ENCODE data around the gene SLC35F3. TPM values are rescaled to one million over a fixed set of nuclear protein-coding genes. Genes with fewer than 3 reads are reported as not detected.

The SLC35F3 gene
- total and polyA plus RNA-seq, 9 of the 15 experiments (the other 6 are each of a cell fraction or from before 2014, with no cell fraction given): 0.04 to 0.07 (median 0.04) TPM; not detected in 6

- TF ChIP-seq, protein P1, sequence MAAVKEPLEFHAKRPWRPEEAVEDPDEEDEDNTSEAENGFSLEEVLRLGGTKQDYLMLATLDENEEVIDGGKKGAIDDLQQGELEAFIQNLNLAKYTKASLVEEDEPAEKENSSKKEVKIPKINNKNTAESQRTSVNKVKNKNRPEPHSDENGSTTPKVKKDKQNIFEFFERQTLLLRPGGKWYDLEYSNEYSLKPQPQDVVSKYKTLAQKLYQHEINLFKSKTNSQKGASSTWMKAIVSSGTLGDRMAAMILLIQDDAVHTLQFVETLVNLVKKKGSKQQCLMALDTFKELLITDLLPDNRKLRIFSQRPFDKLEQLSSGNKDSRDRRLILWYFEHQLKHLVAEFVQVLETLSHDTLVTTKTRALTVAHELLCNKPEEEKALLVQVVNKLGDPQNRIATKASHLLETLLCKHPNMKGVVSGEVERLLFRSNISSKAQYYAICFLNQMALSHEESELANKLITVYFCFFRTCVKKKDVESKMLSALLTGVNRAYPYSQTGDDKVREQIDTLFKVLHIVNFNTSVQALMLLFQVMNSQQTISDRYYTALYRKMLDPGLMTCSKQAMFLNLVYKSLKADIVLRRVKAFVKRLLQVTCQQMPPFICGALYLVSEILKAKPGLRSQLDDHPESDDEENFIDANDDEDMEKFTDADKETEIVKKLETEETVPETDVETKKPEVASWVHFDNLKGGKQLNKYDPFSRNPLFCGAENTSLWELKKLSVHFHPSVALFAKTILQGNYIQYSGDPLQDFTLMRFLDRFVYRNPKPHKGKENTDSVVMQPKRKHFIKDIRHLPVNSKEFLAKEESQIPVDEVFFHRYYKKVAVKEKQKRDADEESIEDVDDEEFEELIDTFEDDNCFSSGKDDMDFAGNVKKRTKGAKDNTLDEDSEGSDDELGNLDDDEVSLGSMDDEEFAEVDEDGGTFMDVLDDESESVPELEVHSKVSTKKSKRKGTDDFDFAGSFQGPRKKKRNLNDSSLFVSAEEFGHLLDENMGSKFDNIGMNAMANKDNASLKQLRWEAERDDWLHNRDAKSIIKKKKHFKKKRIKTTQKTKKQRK (IDR thresholded peaks at IDR 0.05; ENCODE audit: borderline replicate concordance, low read depth, low read length): no peak
Measured at GRCh38 chr1:234226819-234227165, 322.3 kb downstream of the SLC35F3 start (continued).

DNA sequence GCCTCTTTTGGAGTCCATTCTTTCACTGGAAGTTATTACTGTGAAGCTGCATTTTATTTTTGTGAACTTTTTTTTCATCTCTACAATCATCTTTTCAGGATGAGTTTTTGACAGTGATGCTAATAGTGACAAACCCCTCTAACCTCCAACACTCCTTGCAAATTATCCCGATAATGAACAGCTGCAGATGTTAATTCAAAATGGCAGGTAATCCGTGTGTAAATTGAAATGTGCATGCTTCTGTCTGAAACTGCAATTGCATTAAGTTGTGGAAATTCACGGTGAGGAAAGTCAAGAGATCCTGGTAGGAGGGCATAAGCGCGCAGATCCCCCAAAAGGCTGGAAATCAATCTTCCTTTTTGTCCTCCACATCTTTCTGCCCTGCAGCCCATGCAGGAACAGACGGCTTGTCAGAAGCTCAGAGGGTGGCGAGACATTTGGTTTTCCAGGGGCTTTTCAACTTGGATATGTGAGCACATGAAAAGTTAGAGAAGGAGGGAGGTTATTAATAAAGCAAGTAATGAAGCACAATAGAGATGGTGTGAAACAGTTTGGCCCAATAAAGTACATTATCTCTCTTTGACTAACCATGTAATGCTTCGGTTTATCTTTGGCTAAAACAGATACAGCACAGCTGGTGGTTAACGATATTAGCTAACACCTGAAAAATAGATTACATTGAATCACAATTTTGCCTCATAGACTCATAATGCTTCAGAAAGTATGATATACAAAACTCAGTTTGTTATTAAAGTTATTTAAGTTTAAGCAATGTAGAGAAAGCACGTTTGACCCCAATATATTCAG, 325.3 kb downstream of the SLC35F3 start:
- no peak for FAIRE-seq
- Histone ChIP-seq H3K4me1 (replicated peaks in 1 of 2; ENCODE audit: control insufficient read depth in 2 of 2, insufficient read depth in 2 of 2, low read length in 2 of 2) (peaks cover 0 to 10% of the 10 kb centered on the region in 2 experiments; a peak in 3 of 5 replicates), H3K9me1 (ENCODE audit: control insufficient read depth, insufficient read depth, low read length) (no peaks in the 10 kb centered on the region), H2AFZ (ENCODE audit: low read depth, low read length) (no peak overlapping the region), H4K20me1 (replicated peaks; ENCODE audit: control insufficient read depth, insufficient read depth, low read length) (0 out of 2 replicates have a peak, but pooled peaks cover 4% of the 10 kb centered on the region), H3K9me3 (replicated peaks; ENCODE audit: control insufficient read depth, insufficient read depth, low read depth, low read length) (no peaks in the 10 kb centered on the region), H3K4me3 (no peak overlapping the region), H3K79me2 (ENCODE audit: control insufficient read depth, insufficient read depth, low read length) (no peaks in the 10 kb centered on the region), H3K9ac (ENCODE audit: insufficient read depth in 1 of 2, low read depth in 2 of 2, low read length in 2 of 2) (no peak overlapping the region), H3K27ac (ENCODE audit: extremely low read depth, low read depth, low read length) (no peak overlapping the region), H3K27me3 (ENCODE audit: control insufficient read depth in 2 of 2, insufficient read depth in 2 of 2, low read length in 2 of 2) (peaks cover 28 to 45% of the 10 kb centered on the region in 2 experiments; a peak in 4 of 5 replicates), H3K4me2 (ENCODE audit: insufficient read depth, low read length) (no peak overlapping the region), H3K36me3 (ENCODE audit: control insufficient read depth, insufficient read depth, low read length) (no peaks in the 10 kb centered on the region)
- no peak for ATAC-seq
- DNase-seq (ENCODE audit: extremely low read depth in 1 of 4, low spot score in 3 of 4): no peak
- 7% methylated on average over 10 of the region's 10 CpGs for WGBS (ENCODE audit: insufficient coverage, low coverage, missing lambda C conversion rate)
- CTCF ChIA-PET (ENCODE audit: low intra/inter-chr PET ratio): no interaction called here
- POLR2A ChIA-PET: interaction anchor here (1.4 kb wide), 1 partner anchor 34 kb away, joined by 3 read pairs; no protein-coding TSS in a partner anchor
- TF ChIP-seq SMARCA5 (IDR thresholded peaks at IDR 0.05) (no peak), ILF3 (IDR thresholded peaks at IDR 0.05; ENCODE audit: borderline replicate concordance) (no peak), POLR2H (tag; IDR thresholded peaks at IDR 0.05; ENCODE audit: low read depth) (no peak), TRIM25 (IDR thresholded peaks at IDR 0.05; ENCODE audit: borderline replicate concordance) (no peak)
- intact Hi-C loops (cut with micrococcal nuclease) (no loop called here), in situ Hi-C loops (cut with MboI) (no loop called here)
- no TSS peak for BruUV-seq (replicated peaks)

Measured in K562 (cell line).